ENCODE results near the gene LAMA1.

LAMA1 gene

DNA sequence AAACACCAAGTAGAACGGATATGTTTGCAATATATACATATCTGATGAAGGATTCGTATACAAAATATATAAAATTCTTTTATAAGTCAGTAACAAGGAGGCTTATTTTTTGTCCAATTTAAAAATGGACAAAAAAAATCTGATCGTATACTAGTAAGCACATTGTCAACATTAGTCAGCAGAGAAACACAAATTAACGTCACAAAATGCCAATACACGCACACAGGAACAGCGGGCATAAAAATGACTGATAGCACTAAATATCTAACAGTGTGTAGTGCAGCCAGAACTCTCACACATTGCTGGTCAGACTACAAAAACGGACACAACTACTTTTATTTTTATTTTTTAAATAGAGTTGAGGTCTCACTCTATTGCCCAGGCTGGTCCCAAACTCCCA, 69.5 kb downstream of the LAMA1 start:
- no peak for DNase-seq

- DNase-seq: no peak
Observed at GRCh38 chr18:7047336-7047735, 70.3 kb downstream of the LAMA1 start.

DNA sequence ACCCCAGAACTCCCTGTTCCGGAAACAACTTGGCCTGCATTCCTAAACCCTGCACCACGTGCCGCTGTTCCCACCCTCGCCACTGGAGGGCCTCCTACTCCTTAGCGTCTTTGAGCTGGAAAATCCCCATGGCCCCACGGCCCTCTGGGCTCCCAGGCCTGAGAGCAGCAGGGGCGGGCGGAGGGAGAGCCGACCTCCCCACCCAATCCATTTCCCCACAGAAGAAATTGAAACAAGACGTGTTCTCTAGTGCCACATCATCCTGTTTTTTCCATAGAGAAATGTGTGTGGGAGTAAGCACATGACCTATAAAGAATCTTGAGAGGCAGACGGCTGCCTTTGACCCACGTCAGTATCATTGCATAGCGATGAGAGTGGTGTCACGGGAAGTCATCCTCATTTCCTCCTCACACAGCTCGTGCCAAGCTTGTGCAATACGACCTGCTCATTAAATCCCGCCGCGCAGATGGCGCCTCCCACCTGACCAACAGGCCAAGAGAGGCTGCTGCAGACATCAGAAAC, 79.2 kb downstream of the LAMA1 start:
- peak; percentile 82 for DNase-seq

DNA sequence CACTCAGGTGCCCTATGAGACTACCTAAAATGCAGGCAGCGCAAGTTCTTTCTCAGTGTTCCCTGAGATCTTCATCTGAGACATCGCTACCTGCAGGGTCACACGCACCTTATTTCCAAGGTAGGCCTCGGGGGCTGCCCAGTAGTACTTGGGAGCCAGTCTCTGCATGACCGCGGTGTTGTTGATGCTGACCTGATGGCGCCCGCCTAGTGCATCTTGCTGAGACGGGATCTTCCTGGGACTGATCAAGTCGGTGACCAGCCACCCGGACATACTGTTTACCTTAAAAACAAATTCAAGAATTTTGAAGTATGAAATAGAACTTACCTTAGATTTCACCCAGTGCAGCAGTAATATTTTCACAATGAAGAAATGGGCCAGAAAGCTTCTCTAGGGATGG, 80.1 kb downstream of the LAMA1 start:
- no peak for DNase-seq

GRCh38 chr18:7035807-7036206, 81.8 kb downstream of the LAMA1 start:
- no peak for DNase-seq

- no peak for DNase-seq
Observed at GRCh38 chr18:7034924-7035323, 82.7 kb downstream of the LAMA1 start.

- DNase-seq: no peak
Observed at GRCh38 chr18:7032537-7032936, 85.1 kb downstream of the LAMA1 start.

DNA sequence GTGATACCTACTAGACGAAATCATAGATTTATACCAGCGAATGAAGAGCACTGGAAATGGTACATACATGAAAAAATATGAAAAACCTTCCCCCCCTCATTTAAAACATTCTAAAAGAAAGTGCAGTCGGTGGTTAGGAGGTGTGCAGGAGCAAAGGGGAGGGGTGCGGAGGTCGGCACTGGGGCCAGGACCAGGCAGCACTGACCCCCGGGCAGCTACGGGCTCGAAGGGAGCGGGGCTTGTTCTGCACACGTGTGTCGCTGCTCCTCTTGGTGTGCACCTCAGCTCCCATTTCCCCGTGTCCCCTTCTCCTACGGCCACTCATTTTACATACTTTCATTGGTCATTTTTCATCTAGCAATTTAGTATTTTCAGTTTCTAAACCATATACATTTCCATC, 89.0 kb downstream of the LAMA1 start:
- no peak for DNase-seq

DNA sequence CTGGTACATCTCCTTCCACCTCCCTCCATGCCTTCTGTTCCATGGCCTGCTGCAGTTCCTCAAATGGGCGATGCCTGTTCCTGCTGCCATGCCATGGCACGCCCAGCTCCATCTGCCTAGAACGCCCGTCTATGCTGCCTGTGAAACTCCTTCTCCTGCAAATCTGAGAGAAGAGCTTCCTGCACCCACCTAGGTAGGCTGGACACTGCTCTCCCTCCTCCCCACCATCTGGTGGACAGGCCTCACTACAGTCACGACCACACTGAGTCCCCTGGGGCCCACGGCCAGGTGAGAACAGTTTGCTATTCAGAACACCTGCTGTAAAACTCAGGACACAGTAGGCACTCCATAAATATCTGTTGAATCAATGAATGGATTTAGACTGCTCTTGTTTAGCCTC, 92.4 kb downstream of the LAMA1 start:
- peak; percentile 56 for DNase-seq

DNA sequence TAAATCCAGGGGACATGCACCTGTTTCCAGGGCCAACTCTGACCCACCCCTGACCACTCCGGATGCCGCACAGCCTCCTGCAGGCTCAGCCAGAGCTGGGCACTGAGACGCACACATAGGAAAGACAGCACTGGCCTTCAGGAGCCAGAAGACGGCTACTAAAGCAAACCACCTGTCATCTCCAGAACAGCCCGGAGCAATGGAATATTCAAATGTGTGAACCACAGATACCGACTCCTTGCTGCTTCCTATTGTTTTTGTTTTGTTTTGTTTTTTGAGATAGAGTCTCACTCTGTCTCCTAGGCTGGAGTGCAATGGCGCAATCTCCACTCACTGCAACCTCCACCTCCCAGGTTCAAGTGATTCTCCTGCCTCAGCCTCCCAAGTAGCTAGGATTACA, 94.0 kb downstream of the LAMA1 start:
- no peak for DNase-seq

- DNase-seq: no peak
Observed at GRCh38 chr18:7023063-7023580, 94.5 kb downstream of the LAMA1 start.

DNA sequence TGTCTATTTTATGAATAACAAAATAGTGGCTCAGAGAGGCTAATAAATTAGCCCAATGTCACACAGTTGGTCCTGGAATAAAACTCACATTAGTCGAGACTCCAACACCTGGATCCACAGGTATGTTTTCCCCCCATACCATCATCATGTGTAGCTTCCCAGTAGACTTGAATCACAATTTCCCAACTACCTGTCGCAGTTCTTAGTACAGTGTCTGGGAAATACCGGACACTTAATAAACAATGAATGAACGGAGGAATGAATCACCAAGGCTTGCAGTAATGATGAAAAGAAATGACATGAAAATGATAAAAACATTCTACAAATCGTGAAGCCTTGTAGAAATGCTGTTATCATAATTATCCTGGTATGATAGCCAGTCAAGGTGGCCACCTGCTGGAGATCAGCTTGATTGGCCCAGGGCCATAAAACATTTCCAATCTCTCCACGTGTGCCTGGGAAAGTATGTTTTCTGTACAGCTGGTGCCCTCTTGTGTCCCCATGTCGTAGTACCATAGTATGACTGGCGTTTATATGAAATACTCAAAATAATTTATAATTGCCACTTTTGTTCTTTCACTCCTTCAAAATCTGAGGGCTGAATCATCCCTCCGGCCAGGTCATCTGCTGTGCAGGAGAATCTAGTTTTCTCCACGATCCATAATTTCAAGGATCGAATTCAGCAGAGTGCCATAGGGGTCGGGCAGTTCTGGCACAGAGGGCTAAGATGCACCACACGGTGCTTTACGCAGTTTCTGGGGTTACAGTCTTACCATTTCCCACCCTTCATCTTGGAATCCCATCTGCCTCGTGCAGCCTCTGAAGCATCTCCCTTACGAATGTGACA, 95.4 kb downstream of the LAMA1 start:
- DNase-seq: peak; percentile 89

DNA sequence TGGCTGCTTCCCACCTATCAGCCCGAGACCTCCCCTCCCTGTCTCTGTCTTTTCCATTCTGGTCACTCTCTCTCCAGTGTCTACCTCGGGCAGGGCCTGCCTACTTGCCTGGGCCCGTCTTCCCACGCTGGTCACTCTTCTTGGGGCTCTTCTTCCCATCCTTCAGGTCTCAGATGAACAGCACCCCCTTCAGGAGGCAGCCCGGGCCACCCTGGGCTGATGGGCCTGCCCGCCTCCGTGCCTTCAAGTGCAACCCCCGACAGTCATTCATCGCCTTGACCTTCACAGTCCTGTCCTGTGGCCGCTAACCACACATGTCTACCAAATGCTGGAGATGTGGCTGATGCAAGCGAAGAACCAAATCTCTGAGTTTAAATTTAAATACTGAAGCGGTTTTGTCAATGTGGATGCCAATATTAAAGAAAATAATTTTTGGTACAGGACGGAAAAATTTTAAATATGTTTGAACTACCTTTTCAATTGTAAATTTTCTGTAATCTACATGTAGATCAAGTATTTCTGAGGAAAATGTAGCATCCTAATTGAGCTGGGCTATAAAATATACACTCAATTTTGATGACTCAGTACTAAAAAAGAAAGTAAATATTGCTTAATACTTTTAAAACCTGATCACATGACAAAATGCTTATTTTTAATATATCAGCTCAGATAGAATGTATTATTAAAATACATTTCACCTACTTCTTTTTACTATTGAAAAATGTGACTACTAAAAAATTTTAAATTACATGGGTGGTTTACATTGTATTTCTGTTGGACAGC, 96.4 kb downstream of the LAMA1 start:
- DNase-seq: no peak

DNA sequence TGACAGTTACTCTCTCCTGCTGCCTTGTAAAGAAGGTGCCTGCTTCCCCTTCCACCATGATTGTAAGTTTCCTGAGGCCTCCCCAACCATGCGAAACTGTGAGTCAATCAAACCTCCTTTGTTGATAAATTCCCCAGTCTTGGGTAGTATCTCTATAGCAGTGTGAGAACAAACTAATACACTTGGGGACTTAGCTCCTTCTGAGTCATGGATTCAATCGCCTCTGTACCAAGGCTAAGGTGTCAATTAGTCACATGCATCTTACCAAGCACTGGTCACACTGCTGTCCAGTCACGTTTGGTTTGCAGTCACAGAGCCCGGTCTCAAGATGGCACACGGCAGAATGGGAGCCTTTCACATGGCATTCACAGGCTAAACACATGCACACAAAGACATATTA, 100.6 kb downstream of the LAMA1 start:
- DNase-seq: no peak

DNA sequence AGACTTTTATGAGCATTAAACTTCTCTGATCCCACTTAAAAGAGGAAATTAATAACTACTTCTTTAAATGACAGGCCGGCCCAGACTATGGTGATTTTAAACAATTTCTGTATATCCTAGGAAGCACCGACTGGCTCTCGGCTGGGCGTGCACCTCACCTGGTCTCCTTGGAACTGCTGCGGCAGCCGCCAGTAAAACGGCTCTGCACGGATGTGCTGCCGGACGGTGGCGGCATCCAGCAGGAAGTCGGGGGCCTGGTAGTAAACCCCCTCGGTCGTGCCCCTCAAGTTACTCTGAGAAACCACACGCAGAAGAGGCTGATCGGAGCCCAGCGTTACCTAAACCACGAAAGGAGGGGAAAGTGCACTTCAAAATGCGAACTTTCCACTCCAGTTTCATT, 106.5 kb downstream of the LAMA1 start:
- no peak for DNase-seq

DNA sequence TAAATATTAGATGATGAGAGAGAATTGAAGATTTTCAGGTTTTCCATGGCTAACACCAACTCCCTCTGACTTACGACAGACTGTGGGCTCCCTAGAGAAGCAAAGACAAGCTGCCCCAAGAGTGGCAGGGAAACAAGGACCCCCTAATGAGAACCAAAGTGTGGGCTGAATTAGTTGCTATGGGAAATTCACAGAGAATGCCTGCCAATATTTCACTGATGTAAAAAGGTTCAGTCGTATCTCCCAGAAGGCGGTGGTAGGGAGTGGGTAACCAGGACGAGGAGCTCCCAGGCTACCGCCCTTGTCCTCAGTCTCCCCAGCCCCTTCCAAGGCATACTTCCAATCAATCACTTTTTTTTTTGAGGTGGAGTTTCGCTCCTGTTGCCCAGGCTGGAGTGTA, 113.6 kb downstream of the LAMA1 start:
- no peak for DNase-seq

DNA sequence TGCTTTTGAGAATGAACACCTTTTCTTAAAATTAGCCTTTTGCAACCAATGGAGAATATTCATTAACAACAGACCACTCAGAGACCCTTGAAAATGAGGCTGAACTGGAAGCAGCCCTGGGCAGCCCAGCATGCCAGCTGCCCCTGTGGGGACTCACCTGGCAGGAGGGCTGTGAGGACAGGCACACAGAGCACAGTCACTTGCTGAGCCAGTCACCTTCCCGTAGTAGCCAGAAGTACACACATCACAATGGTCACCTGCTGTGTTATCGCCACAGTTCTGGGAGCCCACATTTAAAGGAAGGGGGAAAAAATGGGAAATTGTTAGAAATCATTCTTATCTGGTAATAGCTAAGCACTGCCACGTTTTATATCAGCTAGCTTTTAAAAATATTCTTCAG, 115.5 kb downstream of the LAMA1 start:
- no peak for DNase-seq

DNA sequence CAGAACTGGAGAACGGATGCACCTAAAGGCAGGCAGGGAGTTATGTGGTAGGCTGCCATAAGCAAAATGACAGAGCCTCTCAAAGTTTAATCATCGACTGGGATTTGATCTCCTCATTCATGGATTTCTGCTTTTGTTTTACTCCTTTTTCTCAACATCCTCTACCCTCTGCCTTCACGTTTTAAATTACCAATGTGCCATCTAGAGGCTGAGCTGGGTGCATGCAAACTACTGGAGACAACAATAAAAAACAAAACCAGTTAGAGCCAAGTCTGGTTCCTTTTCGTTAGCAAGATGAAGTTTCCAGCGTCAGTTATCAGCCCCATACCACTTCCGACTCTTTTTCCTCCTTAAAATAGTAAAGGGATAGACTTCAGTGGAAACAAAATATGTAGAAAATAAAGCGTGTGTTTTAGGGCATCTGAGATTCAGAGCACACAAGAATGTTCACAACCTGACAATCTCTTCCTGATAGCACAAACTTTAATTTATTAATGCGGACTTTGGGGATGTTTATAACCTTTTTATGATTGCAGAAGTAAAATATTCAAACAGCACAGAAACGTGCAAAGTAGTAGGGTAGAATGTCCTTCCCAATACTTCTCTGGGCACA, 117.0 kb downstream of the LAMA1 start:
- DNase-seq: peak; percentile 56

DNA sequence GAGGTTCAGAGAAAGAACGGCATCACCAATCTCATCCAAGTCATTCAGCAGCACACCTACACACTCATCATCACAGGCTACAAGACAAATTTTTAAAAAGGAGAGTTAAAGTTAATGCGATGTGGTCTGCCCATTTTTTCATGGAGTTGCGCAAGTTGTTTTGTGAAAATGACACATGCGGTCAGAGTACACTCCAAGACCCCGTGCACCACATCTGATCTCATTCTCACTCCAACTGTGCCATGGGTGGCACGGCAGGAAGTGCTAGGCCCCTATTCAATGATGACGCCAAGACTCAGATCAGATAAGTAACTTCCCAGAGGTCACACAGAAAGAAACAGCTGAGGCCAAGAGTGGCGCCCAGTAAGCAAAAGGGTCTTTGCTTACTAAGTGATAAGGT, 119.8 kb downstream of the LAMA1 start:
- DNase-seq: no peak

GRCh38 chr18:6994771-6995430, 122.7 kb downstream of the LAMA1 start:
- DNase-seq: no peak

DNA sequence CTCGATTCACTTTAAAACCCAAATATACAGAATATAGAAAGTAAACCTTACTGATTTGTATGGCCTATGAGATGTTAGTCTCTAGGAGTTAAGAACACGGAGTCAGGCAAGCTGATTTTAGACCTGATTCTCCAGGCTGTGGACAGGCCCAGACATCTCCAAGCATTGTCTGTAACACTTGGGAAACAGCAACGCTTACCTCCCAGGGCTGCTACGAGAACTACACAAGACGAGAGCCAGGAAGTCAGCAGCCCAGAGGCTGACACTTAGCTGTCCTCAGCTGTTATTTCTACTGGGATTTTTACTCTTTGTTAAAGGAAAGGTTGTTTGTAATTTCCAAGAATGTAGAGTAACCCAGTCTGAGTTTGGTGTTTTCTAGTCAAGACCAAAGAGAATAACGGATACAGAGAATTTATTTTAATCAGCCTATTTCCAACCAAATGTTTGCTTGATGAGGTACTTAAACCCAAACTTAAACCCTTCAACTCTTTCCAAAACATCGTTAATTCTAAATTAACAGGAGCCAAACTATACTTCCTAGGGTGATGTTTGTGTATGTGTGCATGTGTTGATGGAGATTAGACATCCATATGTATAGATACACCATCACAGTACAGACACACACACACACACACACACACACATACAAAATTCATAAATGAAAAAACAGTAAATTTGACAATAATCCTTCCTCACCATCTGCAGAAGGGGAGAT, 123.4 kb downstream of the LAMA1 start:
- no peak for DNase-seq

DNA sequence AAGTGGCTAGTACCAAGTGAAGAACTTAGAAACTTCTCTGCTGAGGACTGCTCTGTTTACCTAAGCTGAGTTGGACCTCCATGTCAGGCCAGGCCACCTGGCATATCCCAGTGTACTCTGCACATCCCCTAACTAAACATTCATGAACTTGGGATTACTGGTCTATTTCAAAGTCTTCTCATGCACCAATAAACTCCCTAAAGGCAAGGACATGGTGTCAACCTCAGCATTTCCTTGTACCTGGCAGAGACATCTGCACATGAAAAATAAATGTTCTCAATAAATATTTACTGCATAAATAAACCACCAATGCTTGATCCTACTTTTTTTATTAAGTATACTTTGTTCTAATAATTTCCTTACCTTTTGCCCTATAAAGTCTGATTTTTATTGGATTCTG, 124.8 kb downstream of the LAMA1 start:
- no peak for DNase-seq

Measured in NCI-H2171 treated with DMSO at 0.1 percent for 48 hours (cell line).